H1 (cell line): ENCODE data around the gene SHISA9. TPM values are rescaled to one million over a fixed set of nuclear protein-coding genes. Genes with fewer than 3 reads are reported as not detected.
A peak's percentile ranks its signal among the peaks of the same experiment; 100 is the strongest.

Source experiments
- CTCF ChIA-PET: fragments of 300-600 bp; sonication (Branson Sonifier 250); formaldehyde crosslinking; loops from one replicate; lab custom pipeline; 2021; ENCODE audit not compliant: partially characterized antibody; lab: Charles Lee
- POLR2A ChIA-PET: fragments of 300-600 bp; sonication (Branson Sonifier 250); formaldehyde crosslinking; loops from one replicate; lab custom pipeline; 2021; ENCODE audit warnings: inconsistent platforms; ENCODE audit not compliant: partially characterized antibody; lab: Charles Lee
- DNase-seq, 2 experiments: peaks; one replicate each; pipeline versions ENCODE4 v3.0.0 to v3.0.0-alpha.2; 2010 to 2022; ENCODE audit warnings: low spot score in 2 of 2, low read depth in 1 of 2, mixed read lengths in 1 of 2
- FAIRE-seq: peaks from 2 replicates; lab custom pipeline; 2011; peaks lifted over from hg19 to GRCh38; lab: Jason Lieb, UNC
- H2AFZ ChIP-seq: 2 replicates; pipeline ENCODE4 v1.8.1; 2012; ENCODE audit warnings: low read length, inconsistent platforms
- H2AK5ac ChIP-seq: 2 replicates; pipeline ENCODE4 v1.6.1; 2013; ENCODE audit warnings: low read depth, low read length
- H2BK120ac ChIP-seq: replicated peaks from 2 replicates; pipeline ENCODE3; 2013; ENCODE audit warnings: low read depth, low read length, inconsistent platforms
- H2BK12ac ChIP-seq: 2 replicates; pipeline ENCODE4 v1.6.1; 2013; ENCODE audit warnings: low read depth, low read length
- H2BK15ac ChIP-seq: 2 replicates; pipeline ENCODE4 v1.6.1; 2013; ENCODE audit warnings: low read length
- H2BK20ac ChIP-seq: 2 replicates; pipeline ENCODE4 v1.6.1; 2013; ENCODE audit warnings: low read length
- H2BK5ac ChIP-seq: 2 replicates; pipeline ENCODE4 v1.6.1; 2013; ENCODE audit warnings: low read depth, low read length
- H3K14ac ChIP-seq: 2 replicates; pipeline ENCODE4 v1.6.1; 2013; ENCODE audit warnings: inconsistent platforms; ENCODE audit not compliant: insufficient read length
- H3K18ac ChIP-seq: 2 replicates; pipeline ENCODE4 v1.6.1; 2013; ENCODE audit warnings: low read length; ENCODE audit errors: extremely low read depth
- H3K23ac ChIP-seq: 2 replicates; pipeline ENCODE4 v1.6.1; 2013; ENCODE audit warnings: inconsistent platforms; ENCODE audit not compliant: insufficient read length
- H3K23me2 ChIP-seq: 2 replicates; pipeline ENCODE4 v1.6.1; 2013; ENCODE audit warnings: low read depth, low read length
- H3K27ac ChIP-seq: 2 replicates; pipeline ENCODE4 v1.6.1; 2011; ENCODE audit warnings: low read depth, low read length, inconsistent platforms
- H3K27me3 ChIP-seq, 4 experiments: replicated peaks in 1 of 4; 1 replicate in 1 of 4; 2 replicates in 3 of 4; pipeline versions ENCODE4 v1.6.1 to v1.8.1; 2011 to 2013; ENCODE audit warnings: low read length in 3 of 4, mild to moderate bottlenecking in 3 of 4, inconsistent platforms in 2 of 4, mixed read lengths in 2 of 4, moderate library complexity in 1 of 4; ENCODE audit not compliant: control insufficient read depth in 3 of 4, insufficient read depth in 3 of 4; ENCODE audit errors: extremely low read depth in 1 of 4
- H3K36me3 ChIP-seq, 4 experiments: 2 replicates each; pipeline versions ENCODE4 v1.6.1 to v1.8.1; 2011 to 2013; ENCODE audit warnings: mild to moderate bottlenecking in 4 of 4, low read length in 3 of 4, moderate library complexity in 2 of 4, control low read depth in 1 of 4, inconsistent platforms in 1 of 4; ENCODE audit not compliant: insufficient read depth in 4 of 4, control insufficient read depth in 2 of 4
- H3K4ac ChIP-seq: replicated peaks from 2 replicates; pipeline ENCODE3; 2013; ENCODE audit warnings: low read length, low read depth, mixed read lengths, inconsistent platforms; ENCODE audit not compliant: insufficient read length
- H3K4me1 ChIP-seq, 4 experiments: replicated peaks in 1 of 4; 1 replicate in 1 of 4; 2 replicates in 3 of 4; pipeline versions ENCODE4 v1.6.1 to v1.8.1; 2011 to 2013; ENCODE audit warnings: low read length in 3 of 4, inconsistent platforms in 2 of 4, mixed read lengths in 1 of 4; ENCODE audit not compliant: insufficient read depth in 4 of 4, control insufficient read depth in 3 of 4
- H3K4me2 ChIP-seq, 2 experiments: 2 replicates each; pipeline versions ENCODE4 v1.6.1 to v1.8.1; 2011 to 2013; ENCODE audit warnings: low read depth in 2 of 2, low read length in 2 of 2, control low read depth in 1 of 2, inconsistent platforms in 1 of 2, mild to moderate bottlenecking in 1 of 2; ENCODE audit not compliant: insufficient read depth in 1 of 2
- H3K4me3 ChIP-seq, 4 experiments: fragments of 200-600, 300-600 bp in 1 of 4; sonication (generic), shearing (Covaris generic), sonication (Bioruptor Twin) in 1 of 4; 2 replicates each; pipeline versions ENCODE4 v1.5.1 to v1.8.1; 2011 to 2016; ENCODE audit warnings: low read length in 4 of 4, low read depth in 3 of 4, control low read depth in 2 of 4, inconsistent platforms in 2 of 4, mild to moderate bottlenecking in 2 of 4, mixed read lengths in 1 of 4, moderate library complexity in 1 of 4; ENCODE audit not compliant: insufficient read depth in 2 of 4; ENCODE audit errors: extremely low read depth in 1 of 4
- H3K56ac ChIP-seq: replicated peaks from 2 replicates; pipeline ENCODE3; 2013; ENCODE audit warnings: low read depth, mild to moderate bottlenecking, mixed read lengths, low read length, inconsistent platforms; ENCODE audit not compliant: insufficient read length
- H3K79me1 ChIP-seq: 2 replicates; pipeline ENCODE4 v1.6.1; 2013; ENCODE audit warnings: low read depth, low read length, control low read depth
- H3K79me2 ChIP-seq, 2 experiments: 2 replicates each; pipeline versions ENCODE4 v1.6.1 to v1.8.1; 2012 to 2013; ENCODE audit warnings: low read length in 2 of 2, mild to moderate bottlenecking in 2 of 2, inconsistent platforms in 1 of 2; ENCODE audit not compliant: insufficient read depth in 2 of 2, control insufficient read depth in 1 of 2
- H3K9ac ChIP-seq, 4 experiments: replicated peaks in 1 of 4; 1 replicate in 1 of 4; 2 replicates in 3 of 4; pipeline versions ENCODE4 v1.6.1 to v1.8.1; 2011 to 2013; ENCODE audit warnings: low read depth in 3 of 4, low read length in 3 of 4, control low read depth in 2 of 4, mild to moderate bottlenecking in 2 of 4, moderate library complexity in 2 of 4, inconsistent platforms in 1 of 4; ENCODE audit errors: extremely low read depth in 1 of 4
- H3K9me3 ChIP-seq, 2 experiments: 2 replicates each; pipeline versions ENCODE4 v1.6.1 to v1.8.1; 2012 to 2013; ENCODE audit warnings: mild to moderate bottlenecking in 2 of 2, moderate library complexity in 2 of 2, control low read depth in 1 of 2, inconsistent platforms in 1 of 2, low read depth in 1 of 2, low read length in 1 of 2, mixed read lengths in 1 of 2; ENCODE audit not compliant: insufficient read depth in 2 of 2
- H4K20me1 ChIP-seq, 2 experiments: replicated peaks in 1 of 2; 2 replicates each; pipeline versions ENCODE3 to v1.8.1; 2011 to 2013; ENCODE audit warnings: inconsistent platforms in 2 of 2, low read length in 2 of 2, mild to moderate bottlenecking in 1 of 2; ENCODE audit not compliant: insufficient read depth in 2 of 2, control insufficient read depth in 1 of 2
- H4K5ac ChIP-seq: 2 replicates; pipeline ENCODE4 v1.6.1; 2013; ENCODE audit warnings: low read length, low read depth, mixed read lengths, inconsistent platforms; ENCODE audit not compliant: insufficient read length
- H4K8ac ChIP-seq: 2 replicates; pipeline ENCODE4 v1.8.0; 2013; ENCODE audit warnings: mild to moderate bottlenecking, moderate library complexity, low read length, inconsistent platforms; ENCODE audit not compliant: insufficient read depth; ENCODE audit errors: extremely low read depth
- H4K91ac ChIP-seq: replicated peaks from 2 replicates; pipeline ENCODE3; 2013; ENCODE audit warnings: low read length, mixed read lengths, inconsistent platforms; ENCODE audit not compliant: insufficient read length
- RAD21 ChIP-seq, 2 experiments: IDR thresholded peaks in 1 of 2; conservative IDR thresholded peaks in 1 of 2; 2 replicates each; pipeline ENCODE4 v1.6.1; 2011; ENCODE audit warnings: low read depth in 2 of 2, low read length in 2 of 2, improper control_type of control experiment in 1 of 2, inconsistent platforms in 1 of 2, mild to moderate bottlenecking in 1 of 2, moderate library complexity in 1 of 2
- SIRT6 ChIP-seq: IDR thresholded peaks from one replicate; pipeline ENCODE4 v1.7.1; 2012; ENCODE audit warnings: low read length, inconsistent platforms
- WGBS, 2 experiments: shearing (Covaris generic) in 1 of 2; methylation state at CpG; one replicate each; pipeline versions ENCODE4 v1.1.6 to v1.1.7; 2013 to 2015; ENCODE audit warnings: low lambda C conversion rate in 2 of 2, mixed read lengths in 2 of 2, inconsistent platforms in 1 of 2, low coverage in 1 of 2, missing lambda C conversion rate in 1 of 2; ENCODE audit not compliant: insufficient replicate concordance in 2 of 2, insufficient coverage in 1 of 2, insufficient read length in 1 of 2; ENCODE audit errors: extremely low coverage in 1 of 2, missing lambda C conversion rate in 1 of 2; 5-methylcytosine and 5-hydroxymethylcytosine counted together
- polyA plus RNA-seq, 7 experiments: library from polyadenylated mRNA; depleted of rRNA in 3 of 7; stranded (reverse) in 5 of 7; unstranded in 2 of 7; fragments of >200 nt in 5 of 7; fragments of 200-250 nt in 2 of 7; gene quantifications; 1 replicate in 5 of 7; 2 replicates in 1 of 7; 4 replicates in 1 of 7; pipeline versions ENCODE4 v1.2.1 to v1.2.3, GENCODE V29; 2011 to 2013; ENCODE audit warnings: missing spikeins in 2 of 7, mixed read lengths in 2 of 7
- total RNA-seq: library from RNA; stranded (reverse); fragmentation: NEBNext Ultra II Directional; extraction: Animal tissue kit (Norgen Biotek cat#: 25700); gene quantifications from 2 replicates; pipeline ENCODE4 v1.2.1, GENCODE V29; 2021
- TF ChIP-seq, protein P1 (sequence below), 3 experiments: IDR thresholded peaks; 1 replicate in 2 of 3; 2 replicates in 1 of 3; pipeline versions ENCODE4 v1.5.1 to v1.6.1; 2011; ENCODE audit warnings: low read length in 3 of 3, mild to moderate bottlenecking in 3 of 3, inconsistent platforms in 2 of 3, low read depth in 1 of 3, moderate library complexity in 1 of 3; ENCODE audit not compliant: insufficient read depth in 1 of 3; ENCODE audit errors: control extremely low read depth in 1 of 3

Gene SHISA9
- total and polyA plus RNA-seq, 2 of the 8 experiments (the other 6 are each of a cell fraction or from before 2014, with no cell fraction given) = 25.6 to 39.8 TPM

GRCh38 chr16:13186813-13187212, 285.4 kb downstream of the SHISA9 start:
- Histone ChIP-seq H4K5ac (no peak overlapping the region), H2AK5ac (no peak overlapping the region), H3K36me3 (no peaks in the 10 kb centered on the region), H3K27me3 (no peaks in the 10 kb centered on the region), H3K79me2 (peaks cover 0 to 19% of the 10 kb centered on the region in 2 experiments; a peak in 2 of 4 replicates), H3K4me3 (no peak overlapping the region), H3K14ac (no peak overlapping the region), H4K91ac (no peak overlapping the region)
- POLR2A ChIA-PET = no interaction called here
- no peak for DNase-seq
- TF ChIP-seq, protein P1, sequence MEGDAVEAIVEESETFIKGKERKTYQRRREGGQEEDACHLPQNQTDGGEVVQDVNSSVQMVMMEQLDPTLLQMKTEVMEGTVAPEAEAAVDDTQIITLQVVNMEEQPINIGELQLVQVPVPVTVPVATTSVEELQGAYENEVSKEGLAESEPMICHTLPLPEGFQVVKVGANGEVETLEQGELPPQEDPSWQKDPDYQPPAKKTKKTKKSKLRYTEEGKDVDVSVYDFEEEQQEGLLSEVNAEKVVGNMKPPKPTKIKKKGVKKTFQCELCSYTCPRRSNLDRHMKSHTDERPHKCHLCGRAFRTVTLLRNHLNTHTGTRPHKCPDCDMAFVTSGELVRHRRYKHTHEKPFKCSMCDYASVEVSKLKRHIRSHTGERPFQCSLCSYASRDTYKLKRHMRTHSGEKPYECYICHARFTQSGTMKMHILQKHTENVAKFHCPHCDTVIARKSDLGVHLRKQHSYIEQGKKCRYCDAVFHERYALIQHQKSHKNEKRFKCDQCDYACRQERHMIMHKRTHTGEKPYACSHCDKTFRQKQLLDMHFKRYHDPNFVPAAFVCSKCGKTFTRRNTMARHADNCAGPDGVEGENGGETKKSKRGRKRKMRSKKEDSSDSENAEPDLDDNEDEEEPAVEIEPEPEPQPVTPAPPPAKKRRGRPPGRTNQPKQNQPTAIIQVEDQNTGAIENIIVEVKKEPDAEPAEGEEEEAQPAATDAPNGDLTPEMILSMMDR (IDR thresholded peaks at IDR 0.05; ENCODE audit: control extremely low read depth in 1 of 3, insufficient read depth in 1 of 3, low read depth in 1 of 3, low read length in 3 of 3) = peak; percentile 32 to 52 (median 35); a peak in 3 of 4 replicates
- no peak for TF ChIP-seq SIRT6
- peak; percentile 59 to 69 for TF ChIP-seq RAD21 (IDR thresholded peaks at IDR 0.05 in 1 of 2, conservative IDR thresholded peaks at IDR 0.05 in 1 of 2; ENCODE audit: low read depth in 2 of 2, low read length in 2 of 2)
- TF ChIP-seq, all 59 proteins: peak for 2
- H2BK15ac ChIP-seq = no peak overlapping the region
- H2BK5ac ChIP-seq = no peak overlapping the region
- no peak overlapping the region for H3K9ac ChIP-seq
- H3K56ac ChIP-seq = no peak overlapping the region
- no peak overlapping the region for H3K27ac ChIP-seq
- no peak overlapping the region for H2BK20ac ChIP-seq
- no peak overlapping the region for H4K8ac ChIP-seq
- H2BK120ac ChIP-seq = no peak overlapping the region
- 71% methylated on average over 5 of the region's 5 CpGs; no CpG with 5 or more reads in 1 of the 2 experiments for WGBS, 2 experiments
- H3K18ac ChIP-seq = no peak overlapping the region
- H3K9me3 ChIP-seq = no peaks in the 10 kb centered on the region
- CTCF ChIA-PET = interaction anchor here (0.7 to 1.5 kb wide), 5 partner anchors 11 to 241 kb away, joined by 3 to 7 read pairs (median 4); no protein-coding TSS in a partner anchor
- no peaks in the 10 kb centered on the region for H3K4me1 ChIP-seq
- H3K79me1 ChIP-seq = no peaks in the 10 kb centered on the region
- no peak overlapping the region for H2AFZ ChIP-seq
- no peaks in the 10 kb centered on the region for H3K23me2 ChIP-seq
- FAIRE-seq = peak; percentile 63
- no peaks in the 10 kb centered on the region for H4K20me1 ChIP-seq
- no peak overlapping the region for H3K4me2 ChIP-seq
- no peak overlapping the region for H3K23ac ChIP-seq
- no peak overlapping the region for H3K4ac ChIP-seq
- no peak overlapping the region for H2BK12ac ChIP-seq
